Heart left ventricle (tissue), 16 donors: ENCODE results near the gene ARHGAP10. TPM values are rescaled to one million over a fixed set of nuclear protein-coding genes. Genes with fewer than 3 reads are reported as not detected.

Experiments
- ATAC-seq, 4 donors: fragments of 200-7000 bp; cut with Tn5 transposase; one replicate each; pipeline ENCODE4 v1.9.1; 2020 to 2022; ENCODE audit warnings: moderate library complexity in 4 of 4, mild to moderate bottlenecking in 3 of 4, moderate number of reproducible peaks in 1 of 4
- DNase-seq, 5 donors: peaks; one replicate each; pipeline ENCODE4 v3.0.0-alpha.2; 2020
- H3K27ac ChIP-seq, 12 donors: fragments of 200-600 bp; sonication (generic) in 4 of 12; one replicate each; pipeline versions ENCODE4 v1.5.0 to v1.8.0; 2016 to 2022; ENCODE audit warnings: mild to moderate bottlenecking in 2 of 12
- H3K27me3 ChIP-seq, 9 donors: fragments of 200-600 bp; sonication (generic) in 2 of 9; one replicate each; pipeline versions ENCODE4 v1.5.1 to v1.8.0; 2016 to 2022; ENCODE audit warnings: mild to moderate bottlenecking in 3 of 9
- H3K36me3 ChIP-seq, 9 donors: fragments of 200-600 bp; sonication (generic) in 2 of 9; one replicate each; pipeline versions ENCODE4 v1.5.0 to v1.8.0; 2018 to 2022; ENCODE audit warnings: mild to moderate bottlenecking in 2 of 9
- H3K4me1 ChIP-seq, 12 donors: fragments of 200-600 bp; sonication (generic) in 4 of 12; one replicate each; pipeline versions ENCODE4 v1.5.0 to v1.8.0; 2016 to 2022; ENCODE audit warnings: mild to moderate bottlenecking in 3 of 12
- H3K4me3 ChIP-seq, 12 donors: fragments of 200-600 bp; sonication (generic) in 4 of 12; one replicate each; pipeline versions ENCODE4 v1.5.0 to v1.8.0; 2017 to 2022; ENCODE audit warnings: mild to moderate bottlenecking in 9 of 12, moderate library complexity in 4 of 12
- H3K9me3 ChIP-seq, 12 donors: fragments of 200-600 bp; sonication (generic) in 4 of 12; one replicate each; pipeline versions ENCODE4 v1.5.0 to v1.8.0; 2016 to 2022; ENCODE audit warnings: mild to moderate bottlenecking in 1 of 12
- CTCF ChIP-seq, 12 donors: fragments of 200-600 bp; sonication (generic) in 4 of 12; IDR thresholded peaks; one replicate each; pipeline versions ENCODE4 v1.5.0 to v1.8.0; 2018 to 2022; ENCODE audit warnings: antibody characterized with exemption in 12 of 12, mild to moderate bottlenecking in 5 of 12
- POLR2A ChIP-seq, 2 donors: fragments of 450-650 bp; IDR thresholded peaks; one replicate each; pipeline ENCODE4 v1.6.1; 2017; ENCODE audit warnings: antibody characterized with exemption in 2 of 2, mild to moderate bottlenecking in 2 of 2, moderate library complexity in 2 of 2
- WGBS, 4 donors: extraction: QIAGEN DNeasy Blood & Tissue Kit in 2 of 4; methylation state at CpG; one replicate each; pipeline versions ENCODE4 v1.1.5 to v1.1.7; 2013 to 2018; 5-methylcytosine and 5-hydroxymethylcytosine counted together
- intact Hi-C, 10 donors: fragments of 100-400 bp; cut with DNase I; formaldehyde crosslinking; loops; one replicate each; pipeline versions ENCODE4 v1.11.1 to v1.14.2; 2022
- polyA plus RNA-seq, 2 donors: library from polyadenylated mRNA; stranded (reverse); fragments of 200-250 nt; gene quantifications; one replicate each; pipeline ENCODE4 v1.2.3, GENCODE V29; 2013
- total RNA-seq, 9 donors: library from RNA; depleted of rRNA in 2 of 9; stranded (reverse); fragments of >200 nt in 2 of 9; fragmentation: NEBNext Ultra II Directional in 3 of 9; extraction: Animal tissue kit (Norgen Biotek cat#: 25700) in 3 of 9; gene quantifications; one replicate each; pipeline versions ENCODE4 v1.1.0 to v1.2.4, GENCODE V29; 2016 to 2023
- donor health status: ischemic (EF 13 %, LVEDD 7.1; RV severe dilation, severe dysfunction).
- donor health status: healthy with polysubstance abuse.
- donor health status: DM: no; HTN: yes; CAD: no.
- donor health status: DM: no; HTN: no; CAD: no.
- donor health status: ischemic (EF 25% LVEDD 6.9; RV normal size, moderate dysfunction).
- donor health status: ischemic (EF 25% LVEDD 5.7; RV mildly dilated, moderate dysfunction).
- donor health status: healthy.
- donor health status: DM: yes; HTN: yes; CAD: no.
- donor health status: ischemic (EF 35%, LVEDD 5.7; RV mildly dilated, moderate dysfunction).
- donor health status: nonischemic (EF 11% LVEDD 7.7; RV severe dilation, severe dysfunction).
- donor health status: DM: yes; HTN: yes; CAD: no.
- donor health status: PGD.
- donor health status: ischemic (EF 29% LVEDD 5.4; RV normal size, mild dysfunction).
- donor health status: nonischemic (EF 23%, LVEDD 6.1; RV moderate dilation, normal function).

The ARHGAP10 gene
- total and polyA plus RNA-seq, 11 donors, result 30.6 to 73.7 (median 51.7) TPM

GRCh38 chr4:147844781-147845180, 112.9 kb downstream of the ARHGAP10 start:
- TF ChIP-seq POLR2A (IDR thresholded peaks at IDR 0.05), result no peak
- TF ChIP-seq CTCF (IDR thresholded peaks at IDR 0.05), result no peak
- Histone ChIP-seq H3K4me3 (no peak overlapping the region), H3K4me1 (peaks cover 3 to 94% (median 43%) of the 10 kb centered on the region in 12 donors), H3K27me3 (no peaks in the 10 kb centered on the region), H3K9me3 (no peaks in the 10 kb centered on the region), H3K36me3 (peaks cover 0 to 6% (median 0%) of the 10 kb centered on the region in 9 donors), H3K27ac (peak overlapping the region in 1 of 12 donors; percentile 26)
- WGBS, 4 donors, result 76 to 86% (median 81%) methylated on average over 7 of the region's 7 CpGs
- DNase-seq (no peak), ATAC-seq (no peak)
- intact Hi-C loops, result no loop called here

- WGBS, 4 donors, result 46 to 50% (median 49%) methylated on average over 6 of the region's 6 CpGs
- TF ChIP-seq POLR2A (IDR thresholded peaks at IDR 0.05) (no peak), CTCF (IDR thresholded peaks at IDR 0.05) (no peak)
- Histone ChIP-seq H3K9me3 (peaks cover 0 to 3% (median 0%) of the 10 kb centered on the region in 12 donors), H3K27me3 (no peaks in the 10 kb centered on the region), H3K4me1 (peaks cover 3 to 76% (median 40%) of the 10 kb centered on the region in 12 donors), H3K36me3 (peaks cover 0 to 14% (median 0%) of the 10 kb centered on the region in 9 donors), H3K27ac (peak overlapping the region in 11 of 12 donors; percentile 8 to 69 (median 29)), H3K4me3 (no peak overlapping the region)
- intact Hi-C loops, result no loop called here
- ATAC-seq (no peak), DNase-seq (no peak)
Measured at GRCh38 chr4:147846318-147847155, 114.6 kb downstream of the ARHGAP10 start.

GRCh38 chr4:147847751-147848590, 116.1 kb downstream of the ARHGAP10 start:
- 58 to 67% (median 59%) methylated on average over 8 of the region's 8 CpGs for WGBS, 4 donors
- intact Hi-C loops, result no loop called here
- H3K4me1 ChIP-seq, result peaks cover 0 to 64% (median 35%) of the 10 kb centered on the region in 12 donors
- DNase-seq, result no peak
- peak overlapping the region; percentile 28 to 69 (median 54) for H3K27ac ChIP-seq
- peaks cover 0 to 3% (median 0%) of the 10 kb centered on the region in 12 donors for H3K9me3 ChIP-seq
- TF ChIP-seq CTCF (IDR thresholded peaks at IDR 0.05), result no peak
- no peak for TF ChIP-seq POLR2A (IDR thresholded peaks at IDR 0.05)
- ATAC-seq, result peak in 2 of 4 donors; percentile 30 to 43
- no peak overlapping the region for H3K4me3 ChIP-seq
- peaks cover 0 to 14% (median 0%) of the 10 kb centered on the region in 9 donors for H3K36me3 ChIP-seq
- H3K27me3 ChIP-seq, result no peaks in the 10 kb centered on the region

- peaks cover 0 to 3% (median 0%) of the 10 kb centered on the region in 12 donors for H3K9me3 ChIP-seq
- peaks cover 0 to 62% (median 34%) of the 10 kb centered on the region in 12 donors for H3K4me1 ChIP-seq
- H3K27me3 ChIP-seq, result no peaks in the 10 kb centered on the region
- intact Hi-C loops, result no loop called here
- peaks cover 0 to 14% (median 0%) of the 10 kb centered on the region in 9 donors for H3K36me3 ChIP-seq
- 88 to 96% (median 91%) methylated on average over 2 of the region's 2 CpGs for WGBS, 4 donors
- H3K4me3 ChIP-seq, result no peak overlapping the region
- H3K27ac ChIP-seq, result peak overlapping the region; percentile 28 to 69 (median 54)
- ATAC-seq, result no peak
- DNase-seq, result no peak
- TF ChIP-seq POLR2A (IDR thresholded peaks at IDR 0.05), result no peak
Measured at GRCh38 chr4:147848634-147849033, 116.7 kb downstream of the ARHGAP10 start.
